ENCODE results near the gene HADHB. TPM values are rescaled to one million over a fixed set of nuclear protein-coding genes. Genes with fewer than 3 reads are reported as not detected.

Gene HADHB
- total and polyA plus RNA-seq, 10 of the 15 experiments (the other 5 are each of a cell fraction or from before 2014, with no cell fraction given) = 53.7 to 145 (median 85.5) TPM

DNA sequence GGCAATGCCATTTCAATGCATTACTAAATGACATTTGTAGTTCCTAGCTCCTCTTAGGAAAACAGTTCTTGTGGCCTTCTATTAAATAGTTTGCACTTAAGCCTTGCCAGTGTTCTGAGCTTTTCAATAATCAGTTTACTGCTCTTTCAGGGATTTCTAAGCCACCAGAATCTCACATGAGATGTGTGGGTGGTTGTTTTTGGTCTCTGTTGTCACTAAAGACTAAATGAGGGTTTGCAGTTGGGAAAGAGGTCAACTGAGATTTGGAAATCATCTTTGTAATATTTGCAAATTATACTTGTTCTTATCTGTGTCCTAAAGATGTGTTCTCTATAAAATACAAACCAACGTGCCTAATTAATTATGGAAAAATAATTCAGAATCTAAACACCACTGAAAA is 45.3 kb downstream of the HADHB start (continued):
- TF ChIP-seq WRNIP1 (IDR thresholded peaks at IDR 0.05; ENCODE audit: borderline replicate concordance, low read depth, low read length) (no peak), JUNB (IDR thresholded peaks at IDR 0.05) (no peak), MYB (IDR thresholded peaks at IDR 0.05; ENCODE audit: borderline replicate concordance, low read depth, low read length) (no peak), CHD1 (IDR thresholded peaks at IDR 0.05; ENCODE audit: low read depth, low read length) (no peak), SMARCA5 (IDR thresholded peaks at IDR 0.05) (no peak)
- TF ChIP-seq, protein P1, sequence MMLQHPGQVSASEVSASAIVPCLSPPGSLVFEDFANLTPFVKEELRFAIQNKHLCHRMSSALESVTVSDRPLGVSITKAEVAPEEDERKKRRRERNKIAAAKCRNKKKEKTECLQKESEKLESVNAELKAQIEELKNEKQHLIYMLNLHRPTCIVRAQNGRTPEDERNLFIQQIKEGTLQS (IDR thresholded peaks at IDR 0.05; ENCODE audit: borderline replicate concordance, extremely low read depth, low read depth, low read length) = no peak
- TF ChIP-seq, protein P2, sequence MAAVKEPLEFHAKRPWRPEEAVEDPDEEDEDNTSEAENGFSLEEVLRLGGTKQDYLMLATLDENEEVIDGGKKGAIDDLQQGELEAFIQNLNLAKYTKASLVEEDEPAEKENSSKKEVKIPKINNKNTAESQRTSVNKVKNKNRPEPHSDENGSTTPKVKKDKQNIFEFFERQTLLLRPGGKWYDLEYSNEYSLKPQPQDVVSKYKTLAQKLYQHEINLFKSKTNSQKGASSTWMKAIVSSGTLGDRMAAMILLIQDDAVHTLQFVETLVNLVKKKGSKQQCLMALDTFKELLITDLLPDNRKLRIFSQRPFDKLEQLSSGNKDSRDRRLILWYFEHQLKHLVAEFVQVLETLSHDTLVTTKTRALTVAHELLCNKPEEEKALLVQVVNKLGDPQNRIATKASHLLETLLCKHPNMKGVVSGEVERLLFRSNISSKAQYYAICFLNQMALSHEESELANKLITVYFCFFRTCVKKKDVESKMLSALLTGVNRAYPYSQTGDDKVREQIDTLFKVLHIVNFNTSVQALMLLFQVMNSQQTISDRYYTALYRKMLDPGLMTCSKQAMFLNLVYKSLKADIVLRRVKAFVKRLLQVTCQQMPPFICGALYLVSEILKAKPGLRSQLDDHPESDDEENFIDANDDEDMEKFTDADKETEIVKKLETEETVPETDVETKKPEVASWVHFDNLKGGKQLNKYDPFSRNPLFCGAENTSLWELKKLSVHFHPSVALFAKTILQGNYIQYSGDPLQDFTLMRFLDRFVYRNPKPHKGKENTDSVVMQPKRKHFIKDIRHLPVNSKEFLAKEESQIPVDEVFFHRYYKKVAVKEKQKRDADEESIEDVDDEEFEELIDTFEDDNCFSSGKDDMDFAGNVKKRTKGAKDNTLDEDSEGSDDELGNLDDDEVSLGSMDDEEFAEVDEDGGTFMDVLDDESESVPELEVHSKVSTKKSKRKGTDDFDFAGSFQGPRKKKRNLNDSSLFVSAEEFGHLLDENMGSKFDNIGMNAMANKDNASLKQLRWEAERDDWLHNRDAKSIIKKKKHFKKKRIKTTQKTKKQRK (IDR thresholded peaks at IDR 0.05; ENCODE audit: low read depth, low read length) = no peak
- TF ChIP-seq, protein P3, sequence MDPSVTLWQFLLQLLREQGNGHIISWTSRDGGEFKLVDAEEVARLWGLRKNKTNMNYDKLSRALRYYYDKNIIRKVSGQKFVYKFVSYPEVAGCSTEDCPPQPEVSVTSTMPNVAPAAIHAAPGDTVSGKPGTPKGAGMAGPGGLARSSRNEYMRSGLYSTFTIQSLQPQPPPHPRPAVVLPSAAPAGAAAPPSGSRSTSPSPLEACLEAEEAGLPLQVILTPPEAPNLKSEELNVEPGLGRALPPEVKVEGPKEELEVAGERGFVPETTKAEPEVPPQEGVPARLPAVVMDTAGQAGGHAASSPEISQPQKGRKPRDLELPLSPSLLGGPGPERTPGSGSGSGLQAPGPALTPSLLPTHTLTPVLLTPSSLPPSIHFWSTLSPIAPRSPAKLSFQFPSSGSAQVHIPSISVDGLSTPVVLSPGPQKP (IDR thresholded peaks at IDR 0.05; ENCODE audit: low read depth, low read length) = no peak

DNA sequence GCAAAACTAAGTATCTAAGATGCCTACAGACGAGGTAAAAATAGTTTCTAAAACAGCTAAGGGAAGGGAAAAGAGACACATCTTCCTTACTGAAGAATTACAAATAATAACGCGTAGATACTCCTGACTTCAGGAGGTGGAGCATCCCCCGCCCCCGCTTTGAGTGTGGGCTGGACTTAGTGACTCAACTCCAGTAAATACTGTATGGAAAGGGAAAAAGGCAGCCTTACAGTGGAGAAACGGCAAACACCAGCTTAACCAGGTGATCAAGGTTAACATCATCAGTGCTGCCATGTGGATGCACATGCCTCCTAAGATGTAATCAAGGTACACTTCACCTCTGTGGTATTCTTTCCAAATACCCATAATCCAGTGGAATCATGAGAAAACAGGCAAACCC is 47.9 kb downstream of the HADHB start:
- no peak overlapping the region for H3K4me2 ChIP-seq (ENCODE audit: control insufficient read depth, insufficient read depth)
- peaks cover 0 to 5% of the 10 kb centered on the region in 2 experiments; a peak in 2 of 4 replicates for H3K36me3 ChIP-seq (ENCODE audit: control insufficient read depth in 2 of 2, insufficient read depth in 2 of 2, low read length in 1 of 2)
- CTCF ChIA-PET = no interaction called here
- no peaks in the 10 kb centered on the region for H3K9me3 ChIP-seq (replicated peaks; ENCODE audit: control insufficient read depth, insufficient read depth, low read length)
- SMC1A ChIA-PET (ENCODE audit: uncharacterized antibody, unreplicated experiment) = no interaction called here
- H4K20me1 ChIP-seq (ENCODE audit: control insufficient read depth, insufficient read depth) = no peaks in the 10 kb centered on the region
- no peak overlapping the region for H2AFZ ChIP-seq (ENCODE audit: control insufficient read depth, low read depth, low read length)
- TF ChIP-seq MXI1 (IDR thresholded peaks at IDR 0.05; ENCODE audit: low read depth, low read length) = no peak
- intact Hi-C loops (cut with micrococcal nuclease; ENCODE audit: unreplicated experiment) = no loop called here
- H3K9ac ChIP-seq (ENCODE audit: control insufficient read depth, insufficient read depth, low read length) = no peak overlapping the region
- POLR2A ChIA-PET = no interaction called here
- no peaks in the 10 kb centered on the region for H3K4me1 ChIP-seq (ENCODE audit: control insufficient read depth, insufficient read depth, low read length)
- RAD21 ChIA-PET (ENCODE audit: unreplicated experiment) = no interaction called here
- H3K4me3 ChIP-seq = no peak overlapping the region
- in situ Hi-C loops (cut with MboI) = no loop called here
- ATAC-seq (no peak), DNase-seq (ENCODE audit: low read depth, low spot score) (no peak), FAIRE-seq (no peak)
- 87% methylated on average over 6 of the region's 6 CpGs for WGBS (ENCODE audit: insufficient coverage, insufficient replicate concordance, low lambda C conversion rate, missing lambda C conversion rate)
- no peak overlapping the region for H3K27ac ChIP-seq (ENCODE audit: control insufficient read depth, insufficient read depth)
- BruUV-seq (replicated peaks) = no TSS peak
- H3K27me3 ChIP-seq (replicated peaks in 1 of 2; ENCODE audit: control insufficient read depth in 2 of 2, insufficient read depth in 2 of 2, low read length in 1 of 2) = no peaks in the 10 kb centered on the region
- no peaks in the 10 kb centered on the region for H3K79me2 ChIP-seq (ENCODE audit: control insufficient read depth, insufficient read depth, low read length)
